Dendritic cell treated with granulocyte-macrophage colony-stimulating factor and Interleukin-4, amounts not matched to agents 40 ng/mL and 50 ng/mL, for 4 days (primary cell): ENCODE results near the gene CD59.
"Not testable (repeated sequence)": the region's sequence is repeated elsewhere in the genome, so short reads cannot be mapped to it uniquely, and the experiment has no call there.

Source experiments
- H3K27ac Mint-ChIP-seq: one replicate; pipeline ENCODE4 v1.8.0; 2022; ENCODE audit warnings: mild to moderate bottlenecking, mixed read lengths
- H3K27me3 Mint-ChIP-seq: one replicate; pipeline ENCODE4 v1.8.0; 2022; ENCODE audit warnings: mild to moderate bottlenecking, mixed read lengths
- H3K36me3 Mint-ChIP-seq: one replicate; pipeline ENCODE4 v1.8.0; 2022; ENCODE audit warnings: low read depth, mixed read lengths
- H3K4me1 Mint-ChIP-seq: one replicate; pipeline ENCODE4 v1.8.0; 2022; ENCODE audit warnings: low read depth, mixed read lengths
- H3K4me3 Mint-ChIP-seq: one replicate; pipeline ENCODE4 v1.8.0; 2022; ENCODE audit warnings: mild to moderate bottlenecking, moderate library complexity, mixed read lengths
- H3K9me3 Mint-ChIP-seq: one replicate; pipeline ENCODE4 v1.8.0; 2022; ENCODE audit warnings: mixed read lengths
- intact Hi-C: fragments of 100-400 bp; cut with micrococcal nuclease; formaldehyde crosslinking; loops from one replicate; pipeline ENCODE4 v1.15.0; 2022

The CD59 gene

GRCh38 chr11:33669598-33670249 is 66.5 kb downstream of the CD59 start:
- H3K4me1 Mint-ChIP-seq = peaks cover 8% of the 10 kb centered on the region
- no peak overlapping the region for H3K27ac Mint-ChIP-seq
- H3K27me3 Mint-ChIP-seq = peaks cover 24% of the 10 kb centered on the region
- H3K4me3 Mint-ChIP-seq = no peak overlapping the region
- intact Hi-C loops = no loop called here
- no peaks in the 10 kb centered on the region for H3K9me3 Mint-ChIP-seq
- no peaks in the 10 kb centered on the region for H3K36me3 Mint-ChIP-seq

- Mint-ChIP-seq H3K27ac (no peak overlapping the region), H3K36me3 (no peaks in the 10 kb centered on the region), H3K4me3 (no peak overlapping the region), H3K27me3 (peaks cover 27% of the 10 kb centered on the region), H3K9me3 (no peaks in the 10 kb centered on the region), H3K4me1 (peaks cover 8% of the 10 kb centered on the region)
- intact Hi-C loops = no loop called here
Measured at GRCh38 chr11:33668951-33669596, 67.1 kb downstream of the CD59 start.

GRCh38 chr11:33668468-33668825 is 67.8 kb downstream of the CD59 start:
- H3K9me3 Mint-ChIP-seq = no peaks in the 10 kb centered on the region
- intact Hi-C loops = no loop called here
- H3K36me3 Mint-ChIP-seq = no peaks in the 10 kb centered on the region
- peaks cover 29% of the 10 kb centered on the region for H3K27me3 Mint-ChIP-seq
- H3K4me1 Mint-ChIP-seq = peaks cover 8% of the 10 kb centered on the region
- H3K4me3 Mint-ChIP-seq = no peak overlapping the region
- no peak overlapping the region for H3K27ac Mint-ChIP-seq

- Mint-ChIP-seq H3K36me3 (no peaks in the 10 kb centered on the region), H3K4me3 (no peak overlapping the region), H3K9me3 (no peaks in the 10 kb centered on the region), H3K4me1 (peaks cover 8% of the 10 kb centered on the region), H3K27me3 (peaks cover 31% of the 10 kb centered on the region), H3K27ac (no peak overlapping the region)
- intact Hi-C loops = no loop called here
Measured at GRCh38 chr11:33667819-33668467, 68.3 kb downstream of the CD59 start.

- no peaks in the 10 kb centered on the region for H3K9me3 Mint-ChIP-seq
- peaks cover under 1% of the 10 kb centered on the region for H3K4me1 Mint-ChIP-seq
- no peaks in the 10 kb centered on the region for H3K36me3 Mint-ChIP-seq
- H3K4me3 Mint-ChIP-seq = no peak overlapping the region
- intact Hi-C loops = no loop called here
- peaks cover 23% of the 10 kb centered on the region for H3K27me3 Mint-ChIP-seq
- H3K27ac Mint-ChIP-seq = no peak overlapping the region
Measured at GRCh38 chr11:33665350-33666106, 70.7 kb downstream of the CD59 start.

- Mint-ChIP-seq H3K9me3 (no peaks in the 10 kb centered on the region), H3K36me3 (no peaks in the 10 kb centered on the region), H3K4me1 (no peaks in the 10 kb centered on the region), H3K27ac (no peak overlapping the region), H3K27me3 (peaks cover 23% of the 10 kb centered on the region), H3K4me3 (no peak overlapping the region)
- intact Hi-C loops = no loop called here
Measured at GRCh38 chr11:33664827-33665226, 71.4 kb downstream of the CD59 start.

GRCh38 chr11:33664166-33664565 is 72.1 kb downstream of the CD59 start:
- Mint-ChIP-seq H3K4me3 (no peak overlapping the region), H3K27ac (no peak overlapping the region), H3K4me1 (no peaks in the 10 kb centered on the region), H3K27me3 (peaks cover 24% of the 10 kb centered on the region), H3K36me3 (no peaks in the 10 kb centered on the region), H3K9me3 (no peaks in the 10 kb centered on the region)
- intact Hi-C loops = no loop called here

GRCh38 chr11:33663121-33663520 is 73.1 kb downstream of the CD59 start:
- Mint-ChIP-seq H3K36me3 (no peaks in the 10 kb centered on the region), H3K27ac (no peak overlapping the region), H3K9me3 (no peaks in the 10 kb centered on the region), H3K4me1 (no peaks in the 10 kb centered on the region), H3K4me3 (no peak overlapping the region), H3K27me3 (peaks cover 25% of the 10 kb centered on the region)
- intact Hi-C loops = no loop called here

- H3K4me3 Mint-ChIP-seq, H3K4me1 Mint-ChIP-seq, H3K9me3 Mint-ChIP-seq, H3K27ac Mint-ChIP-seq, intact Hi-C loops, H3K36me3 Mint-ChIP-seq: not testable (repeated sequence)
- H3K27me3 Mint-ChIP-seq = peaks cover 20% of the 10 kb centered on the region
Measured at GRCh38 chr11:33661526-33661925, 74.7 kb downstream of the CD59 start.

GRCh38 chr11:33660962-33661361 is 75.3 kb downstream of the CD59 start:
- intact Hi-C loops = no loop called here
- Mint-ChIP-seq H3K36me3 (no peaks in the 10 kb centered on the region), H3K4me1 (no peaks in the 10 kb centered on the region), H3K27ac (no peak overlapping the region), H3K4me3 (no peak overlapping the region), H3K27me3 (peaks cover 22% of the 10 kb centered on the region), H3K9me3 (no peaks in the 10 kb centered on the region)

- H3K9me3 Mint-ChIP-seq = no peaks in the 10 kb centered on the region
- no peak overlapping the region for H3K4me3 Mint-ChIP-seq
- no peaks in the 10 kb centered on the region for H3K36me3 Mint-ChIP-seq
- intact Hi-C loops = no loop called here
- no peak overlapping the region for H3K27ac Mint-ChIP-seq
- H3K27me3 Mint-ChIP-seq = peaks cover 22% of the 10 kb centered on the region
- no peaks in the 10 kb centered on the region for H3K4me1 Mint-ChIP-seq
Measured at GRCh38 chr11:33659370-33660139, 76.7 kb downstream of the CD59 start.

- no peak overlapping the region for H3K4me3 Mint-ChIP-seq
- H3K27me3 Mint-ChIP-seq = peaks cover 17% of the 10 kb centered on the region
- no peak overlapping the region for H3K27ac Mint-ChIP-seq
- no peaks in the 10 kb centered on the region for H3K9me3 Mint-ChIP-seq
- H3K4me1 Mint-ChIP-seq = no peaks in the 10 kb centered on the region
- no peaks in the 10 kb centered on the region for H3K36me3 Mint-ChIP-seq
- intact Hi-C loops = no loop called here
Measured at GRCh38 chr11:33658195-33658900, 77.9 kb downstream of the CD59 start.

GRCh38 chr11:33657757-33658156 is 78.5 kb downstream of the CD59 start:
- peaks cover 16% of the 10 kb centered on the region for H3K27me3 Mint-ChIP-seq
- no peaks in the 10 kb centered on the region for H3K4me1 Mint-ChIP-seq
- H3K36me3 Mint-ChIP-seq = no peaks in the 10 kb centered on the region
- no peaks in the 10 kb centered on the region for H3K9me3 Mint-ChIP-seq
- no peak overlapping the region for H3K27ac Mint-ChIP-seq
- intact Hi-C loops = no loop called here
- no peak overlapping the region for H3K4me3 Mint-ChIP-seq
